HG03439 (cell line): ENCODE results near the gene LRRC15.

Experiments
- ATAC-seq: cut with Tn5 transposase; IDR thresholded peaks from one replicate; pipeline ENCODE4 v1.9.1; 2021; ENCODE audit warnings: mild to moderate bottlenecking, moderate library complexity; ENCODE audit not compliant: unreplicated experiment

Gene LRRC15

DNA sequence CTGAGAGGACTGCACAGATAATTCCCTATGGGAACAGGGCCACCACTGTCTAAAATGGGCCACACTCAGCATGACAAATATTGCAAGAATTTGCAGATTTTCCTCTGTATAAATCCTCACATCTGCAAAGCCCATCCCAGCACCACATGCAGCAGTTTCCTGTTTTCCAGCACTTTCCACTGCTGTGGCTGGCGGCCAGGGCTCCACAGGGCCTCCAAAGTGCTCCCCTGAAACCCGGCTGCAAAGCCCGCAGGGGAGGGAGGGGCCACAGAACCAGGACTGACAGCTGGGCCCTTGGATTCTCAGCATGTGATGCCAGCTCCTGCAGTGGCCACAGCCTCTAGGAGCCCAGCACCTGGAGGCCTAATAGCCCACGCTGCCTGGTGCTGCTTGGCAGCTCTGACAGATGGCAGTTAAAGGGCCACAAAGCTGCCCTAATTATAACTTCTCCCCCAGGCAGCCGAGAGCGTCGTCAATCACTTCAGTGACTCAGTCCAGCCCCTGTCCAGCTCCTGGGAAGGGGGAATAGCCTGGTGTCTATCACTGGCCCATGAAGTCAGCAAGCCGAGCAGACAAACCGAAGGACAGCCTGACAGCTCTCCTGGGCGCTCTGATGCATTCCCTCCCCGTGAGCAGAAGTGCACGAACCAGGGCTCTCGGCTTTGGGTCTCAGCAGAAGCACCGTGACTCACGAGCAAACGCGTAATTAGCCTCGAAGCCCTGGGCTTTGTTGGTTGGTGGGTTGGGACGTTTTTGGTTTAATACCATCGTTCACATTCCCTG is 4.7 kb downstream of the LRRC15 start:
- no peak for ATAC-seq

DNA sequence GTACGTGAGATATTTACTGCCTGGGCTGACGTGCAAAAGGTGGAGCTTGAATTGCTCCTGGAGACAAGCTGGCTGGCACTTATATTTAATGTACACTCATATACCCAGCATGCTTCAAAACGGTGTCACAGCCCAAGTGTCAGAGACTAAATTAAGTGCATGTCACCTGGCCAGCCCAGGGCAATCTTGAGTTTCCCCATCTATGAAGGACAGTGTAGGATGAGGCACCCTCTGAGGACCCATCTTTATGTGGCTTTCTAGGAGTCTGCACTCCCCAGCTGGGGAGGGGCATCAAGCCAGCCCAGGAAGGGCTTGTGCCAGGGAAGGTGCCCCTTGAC is 5.3 kb downstream of the LRRC15 start:
- no peak for ATAC-seq

DNA sequence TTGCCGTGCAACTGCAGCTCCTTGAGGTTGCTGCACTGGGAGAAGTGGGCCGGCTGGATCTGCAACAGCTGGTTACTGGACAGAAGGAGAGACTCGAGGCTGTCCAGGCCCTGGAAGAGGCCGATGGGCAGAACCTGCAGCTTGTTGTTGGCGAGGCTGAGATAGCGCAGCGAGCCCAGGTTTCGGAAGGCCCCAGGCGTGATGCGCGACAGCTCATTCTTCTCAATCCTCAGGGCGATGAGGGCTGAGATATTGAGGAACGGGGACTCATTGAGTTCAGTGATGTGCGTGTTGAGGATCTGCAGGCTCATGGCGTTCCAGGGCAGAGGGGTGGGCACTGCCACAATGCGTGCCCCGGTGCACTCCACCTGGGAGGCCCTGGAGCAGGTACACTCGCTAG is 9.0 kb downstream of the LRRC15 start:
- ATAC-seq = no peak

DNA sequence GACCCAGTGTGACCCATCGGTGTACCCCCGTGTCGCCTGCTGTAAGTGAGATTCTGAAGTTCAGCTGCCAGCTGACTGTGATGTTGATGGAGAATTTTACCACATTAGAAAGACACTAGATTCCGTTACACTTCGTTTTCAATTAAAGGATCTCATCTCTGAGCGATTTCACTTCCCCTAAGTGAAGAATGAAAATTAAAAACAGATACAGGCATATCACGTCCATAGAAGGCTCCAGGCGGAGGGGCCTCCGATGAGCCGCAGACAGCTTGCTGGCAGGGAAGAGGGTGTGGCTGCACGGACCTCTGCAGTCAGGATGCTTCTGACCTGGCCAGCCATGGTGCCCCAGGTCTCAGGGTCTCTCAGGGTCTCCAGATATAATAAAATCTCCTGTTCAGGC is 11.9 kb downstream of the LRRC15 start:
- ATAC-seq = no peak

DNA sequence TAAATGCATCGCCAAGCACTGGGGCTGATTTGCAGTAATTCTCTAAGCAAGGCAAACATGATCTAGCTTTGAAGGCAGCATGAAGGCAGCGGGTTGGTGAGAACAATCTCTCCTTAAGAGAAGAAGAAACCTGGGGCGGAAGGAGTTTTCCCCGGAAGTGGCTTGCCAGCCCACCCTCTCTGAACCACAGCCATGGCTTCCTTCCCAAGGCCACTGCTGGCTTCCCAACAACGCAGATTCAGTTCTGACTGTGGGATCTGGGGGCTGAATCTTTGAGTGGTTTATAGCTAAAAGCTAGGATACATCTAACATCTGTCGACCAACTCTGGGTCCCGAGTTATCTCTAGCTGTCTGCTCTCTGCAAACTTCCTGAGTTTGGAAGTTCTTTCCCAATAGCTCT is 14.2 kb downstream of the LRRC15 start:
- ATAC-seq = no peak

DNA sequence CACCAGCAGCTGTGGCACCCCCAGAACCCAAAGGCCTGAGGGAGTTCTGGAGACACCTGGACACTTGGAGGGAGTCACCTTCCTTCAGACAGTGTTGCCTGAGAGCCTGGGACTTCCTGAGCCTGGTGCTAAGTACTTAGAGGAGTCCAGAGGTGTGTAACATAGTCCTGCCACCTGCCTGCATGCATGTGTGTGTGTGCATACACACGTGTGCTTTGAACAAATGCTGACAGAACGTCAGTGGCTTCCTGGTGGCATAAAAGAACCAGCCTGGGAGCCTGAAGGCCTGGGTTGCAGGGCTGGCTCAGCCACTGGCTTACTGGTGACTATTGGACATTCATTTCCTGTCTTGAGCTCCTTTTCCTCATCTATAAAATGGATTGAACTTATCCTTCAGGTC is 15.2 kb downstream of the LRRC15 start:
- ATAC-seq = no peak

DNA sequence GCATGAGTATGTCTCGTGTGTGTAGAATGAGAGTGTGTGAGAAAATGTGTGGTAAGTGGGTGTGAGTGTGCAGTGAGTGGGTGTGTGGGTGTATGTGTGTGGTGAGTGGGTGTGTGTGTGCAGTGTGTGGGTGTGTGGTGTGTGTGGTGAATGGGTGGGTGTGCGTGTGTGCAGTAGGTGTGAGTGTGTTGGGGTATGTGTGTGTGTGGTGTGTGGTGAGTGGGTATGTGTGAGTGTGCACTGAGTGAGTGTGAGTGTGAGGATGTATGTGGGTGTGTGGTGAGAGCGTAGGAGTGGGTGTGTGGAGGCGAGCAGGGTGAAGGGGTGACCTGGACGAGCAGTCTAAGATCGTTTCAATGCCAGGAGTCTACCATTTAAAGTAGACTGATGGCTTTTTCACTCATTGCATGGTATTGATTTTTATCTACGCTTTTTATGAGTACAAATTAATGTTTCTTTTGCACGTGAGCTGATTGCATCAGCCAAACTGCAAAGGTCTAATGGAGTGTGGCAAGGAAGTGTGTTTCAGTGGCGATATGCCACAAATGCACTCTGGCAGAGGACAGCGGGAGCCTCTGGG is 16.8 kb downstream of the LRRC15 start:
- ATAC-seq = no peak

DNA sequence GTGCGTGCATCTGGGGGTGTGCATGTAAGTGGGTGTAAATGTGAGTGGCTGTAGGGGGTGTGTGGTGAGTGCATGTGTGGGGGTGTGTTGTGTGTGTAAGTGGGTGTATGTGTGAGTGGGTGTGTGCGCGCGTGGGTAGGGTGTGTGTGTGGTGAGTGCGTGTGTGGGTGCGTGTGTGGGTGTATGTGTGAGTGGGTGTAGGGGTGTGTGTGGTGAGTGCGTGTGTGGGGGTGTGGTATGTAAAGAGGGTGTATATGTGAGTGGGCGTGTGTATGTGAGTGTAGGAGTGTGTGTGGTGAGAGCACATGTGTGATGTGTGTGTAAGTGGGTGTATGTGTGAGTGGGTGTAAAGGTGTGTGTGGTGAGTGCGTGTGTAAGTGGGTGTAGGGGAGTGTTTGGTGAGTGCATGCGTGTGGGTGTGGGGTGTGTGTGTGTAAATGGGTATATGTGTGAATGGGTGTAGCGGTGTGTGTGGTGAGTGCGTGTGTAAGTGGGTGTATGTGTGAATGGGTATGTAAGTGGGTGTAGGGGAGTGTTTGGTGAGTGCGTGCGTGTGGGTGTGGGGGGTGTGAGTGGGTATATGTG is 17.5 kb downstream of the LRRC15 start:
- ATAC-seq = no peak

DNA sequence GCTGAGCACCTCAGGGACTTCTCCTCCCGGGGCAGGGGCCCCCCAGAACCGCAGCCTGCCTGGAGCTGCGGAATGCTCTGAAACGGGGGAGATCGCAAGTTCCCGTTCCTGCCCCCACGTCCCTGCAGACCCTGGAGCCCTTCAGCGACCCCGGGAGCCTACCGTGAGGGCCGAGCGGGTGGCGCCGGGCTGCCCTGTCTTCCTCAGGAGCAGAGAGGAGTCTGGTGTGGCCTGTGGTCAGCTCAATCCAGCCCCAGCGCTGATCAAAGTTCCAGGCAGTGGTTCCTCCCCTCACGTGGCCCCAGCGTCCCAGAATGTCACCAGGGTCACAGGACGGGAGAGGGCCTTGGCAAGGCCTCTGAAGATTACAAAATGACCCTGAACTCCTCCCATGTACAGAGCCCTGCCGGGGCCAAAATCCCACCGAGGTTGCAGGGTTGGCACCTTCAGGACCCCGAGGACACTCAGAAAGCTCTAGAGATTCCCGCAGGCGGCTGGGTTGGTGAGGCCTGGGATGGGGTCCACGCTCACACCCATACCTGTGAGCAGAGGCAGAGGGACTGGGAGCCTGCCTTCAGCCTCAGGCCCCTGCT is 18.4 kb downstream of the LRRC15 start, which contains the start of gene CPN2:
Gene CPN2 (minus strand): TSS at position 249 of the 593 bp plus-strand sequence. CDS start 8,626 bp downstream, outside the sequence.
- no peak for ATAC-seq

DNA sequence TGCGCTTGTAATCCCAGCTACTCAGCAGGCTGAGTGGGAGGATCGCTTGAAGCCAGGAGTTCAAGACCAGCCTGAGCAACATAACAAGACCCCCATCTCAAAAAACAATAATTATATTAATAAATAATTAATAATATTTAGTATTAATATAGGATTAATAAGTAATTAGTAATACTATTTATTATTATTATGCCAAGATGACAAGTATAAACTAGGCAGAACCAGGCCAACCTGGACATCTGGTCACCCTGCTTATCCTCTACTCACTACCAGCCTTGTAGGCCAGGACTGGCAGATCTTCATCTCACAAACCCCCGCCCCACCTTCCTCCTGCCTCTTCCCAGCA is 18.8 kb downstream of the LRRC15 start:
- ATAC-seq = no peak

DNA sequence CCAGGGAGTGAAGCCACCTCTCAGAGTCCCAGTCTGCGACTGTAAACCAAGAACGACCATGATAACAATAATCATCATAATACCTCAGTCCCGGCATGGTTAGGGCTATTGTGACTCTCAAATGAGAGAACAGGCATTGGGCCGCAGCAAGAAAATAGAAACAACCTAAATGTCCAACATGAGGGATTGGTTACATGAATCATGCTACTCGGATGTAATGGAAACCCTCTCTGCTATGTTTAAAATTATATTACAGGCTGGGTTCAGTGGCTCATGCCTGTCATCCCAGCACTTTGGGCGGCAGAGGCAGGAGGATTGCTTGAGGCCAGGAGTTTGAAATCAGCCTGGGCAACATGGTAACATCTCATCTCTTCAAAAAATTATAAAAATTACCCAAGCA is 21.2 kb downstream of the LRRC15 start:
- no peak for ATAC-seq

DNA sequence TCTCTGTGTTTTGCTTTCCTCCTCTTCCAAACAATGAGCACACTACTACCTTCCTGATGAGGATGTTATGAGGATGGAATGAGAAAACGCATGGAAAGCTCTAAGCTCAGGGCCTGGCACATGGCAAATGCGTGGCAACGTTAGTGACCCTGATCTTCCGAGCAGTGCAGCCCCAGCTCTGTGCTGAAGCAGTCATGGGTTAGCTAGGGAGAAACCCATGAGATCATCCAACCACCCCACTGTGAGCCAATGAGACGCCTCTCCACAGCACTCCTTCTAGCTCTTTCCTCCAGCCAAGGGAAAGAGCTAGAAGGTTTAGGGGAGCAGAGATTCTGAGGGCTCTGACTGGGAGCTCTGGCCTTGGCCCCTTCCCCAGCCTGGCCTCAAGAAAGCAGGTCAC is 22.9 kb downstream of the LRRC15 start:
- no peak for ATAC-seq

DNA sequence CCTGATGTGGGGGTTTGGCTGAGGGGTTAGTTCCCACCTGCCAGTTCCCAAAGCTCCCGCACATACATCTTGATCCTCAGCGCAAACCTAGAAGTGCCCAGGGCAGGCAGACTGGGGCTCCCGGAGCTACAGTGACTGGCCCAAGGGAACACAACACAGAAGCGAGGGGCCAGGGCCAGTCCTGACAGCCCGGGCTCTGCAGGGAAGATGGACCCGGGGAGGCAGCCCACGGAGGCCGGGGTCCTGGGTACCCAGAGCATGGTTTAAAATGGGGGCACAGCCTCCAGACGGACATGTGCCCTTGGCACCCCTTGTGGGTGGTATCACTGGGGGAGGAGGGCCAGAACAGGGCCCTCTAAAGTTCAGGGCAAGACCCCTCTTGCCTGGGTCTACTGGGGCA is 23.5 kb downstream of the LRRC15 start:
- ATAC-seq = no peak

DNA sequence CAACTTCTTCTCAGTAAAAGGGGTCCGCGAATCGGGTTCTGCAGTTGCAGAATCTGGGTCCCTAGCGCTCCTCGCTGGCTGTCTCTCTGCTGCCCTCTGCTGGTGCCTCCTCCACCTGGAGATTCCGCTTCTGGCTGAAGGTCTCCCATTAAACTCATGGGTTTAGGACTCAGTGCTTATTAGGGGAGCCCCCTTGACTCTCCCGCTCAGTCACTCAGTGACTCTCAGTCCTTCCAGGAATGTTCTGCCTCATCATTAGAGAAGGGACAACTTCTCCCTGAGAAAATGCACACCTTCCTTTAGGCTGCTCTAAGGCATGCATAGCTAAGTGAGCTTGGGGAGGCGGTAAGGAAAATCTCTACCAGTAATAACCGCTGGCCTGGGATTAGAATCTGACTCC is 25.5 kb downstream of the LRRC15 start:
- no peak for ATAC-seq

DNA sequence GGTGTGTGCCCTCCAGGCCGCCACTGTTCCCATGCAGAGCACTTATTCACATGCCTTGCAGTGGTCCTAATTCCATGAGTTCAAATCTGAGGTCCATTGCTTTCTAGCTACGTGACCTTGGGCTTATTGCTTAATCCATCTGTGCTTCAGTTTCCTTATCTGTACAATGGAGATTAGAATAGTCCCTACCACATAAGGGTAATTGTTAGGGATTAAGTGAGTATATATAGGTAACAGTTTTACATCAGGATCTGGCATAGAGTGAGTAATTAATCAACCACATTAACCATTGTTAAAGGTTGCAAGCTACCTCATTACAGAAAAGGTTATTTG is 26.0 kb downstream of the LRRC15 start:
- no peak for ATAC-seq

DNA sequence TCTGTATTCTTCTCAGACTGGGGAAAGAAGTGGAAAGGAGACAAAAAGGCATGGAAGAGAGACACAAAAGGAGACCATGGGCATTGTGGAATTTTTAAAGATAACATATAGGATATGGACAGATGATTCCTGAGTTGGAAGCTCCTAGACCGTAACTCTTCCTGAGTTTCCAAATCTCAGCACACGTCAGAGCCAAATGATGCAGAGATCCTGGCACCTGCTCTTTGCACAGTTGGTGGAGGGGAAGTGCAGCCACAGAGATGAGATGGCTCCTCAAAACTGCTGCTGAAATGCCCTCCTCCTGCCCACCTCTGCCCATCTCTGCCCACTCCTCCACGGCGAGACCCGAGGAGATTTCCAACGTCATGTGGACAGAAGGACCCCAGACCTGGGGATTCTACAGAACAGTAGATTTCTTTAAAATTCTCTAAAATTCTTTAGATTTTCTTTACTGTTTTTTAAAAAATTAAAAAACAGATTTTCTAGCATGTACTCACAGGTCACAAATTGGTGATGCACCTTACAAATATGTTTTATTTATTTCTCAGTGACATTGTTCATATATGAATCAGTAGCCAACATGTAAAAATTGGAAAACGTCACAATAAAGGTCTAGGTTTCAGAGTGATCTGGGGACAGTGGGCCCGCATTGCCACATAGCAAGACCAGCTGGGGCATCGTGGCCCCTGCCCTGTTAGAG is 26.5 kb downstream of the LRRC15 start:
- no peak for ATAC-seq

DNA sequence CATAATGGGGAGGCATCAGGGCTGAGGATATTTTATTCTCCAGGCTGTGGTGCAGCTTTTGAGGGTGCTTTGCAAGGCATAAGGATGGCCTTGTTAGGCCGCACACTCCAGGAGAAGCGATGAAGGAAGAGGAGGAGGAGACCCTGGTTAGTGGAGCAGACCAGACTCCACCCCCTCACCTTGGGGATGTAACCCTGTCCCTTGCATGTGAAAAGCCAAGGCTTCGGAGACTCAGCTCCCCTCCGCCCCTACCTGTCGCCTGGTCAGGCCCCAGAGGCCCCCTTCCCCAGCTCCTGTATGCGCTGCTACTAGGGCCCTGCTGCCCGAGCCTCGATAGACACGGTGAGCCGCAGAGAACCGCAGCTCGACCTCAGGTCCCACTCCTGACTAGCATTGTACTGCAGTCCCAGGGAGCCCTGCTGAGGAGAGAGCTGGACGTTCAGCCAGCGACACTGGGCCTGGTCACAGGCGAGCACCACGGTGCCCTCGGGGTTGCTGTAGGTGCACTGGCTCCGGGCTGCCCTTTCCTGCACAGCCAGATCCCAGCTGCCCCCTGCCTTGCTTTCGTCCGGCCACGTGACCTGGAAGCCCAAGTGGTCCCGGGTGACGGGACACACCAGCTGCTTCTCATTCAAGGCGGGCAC is 28.7 kb downstream of the LRRC15 start:
- no peak for ATAC-seq

DNA sequence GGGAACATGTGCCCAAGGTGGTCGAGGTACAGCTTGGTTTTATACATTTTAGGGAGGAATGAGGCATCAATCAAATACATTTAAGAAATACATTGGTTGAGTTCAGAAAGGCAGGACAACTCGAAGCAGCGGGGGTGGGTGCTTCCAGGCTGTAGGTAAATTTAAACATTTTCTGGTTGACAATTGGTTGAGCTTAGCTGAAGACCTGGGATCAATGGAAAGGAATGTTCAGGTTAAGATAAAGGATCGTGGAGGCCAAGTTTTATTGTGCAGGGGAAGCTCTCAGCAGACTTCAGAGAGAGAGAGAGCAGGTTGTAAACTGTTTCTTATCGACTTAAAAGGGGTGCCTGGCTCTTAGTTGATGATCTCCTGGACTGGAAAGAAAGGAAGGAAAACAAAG is 29.7 kb downstream of the LRRC15 start:
- no peak for ATAC-seq

DNA sequence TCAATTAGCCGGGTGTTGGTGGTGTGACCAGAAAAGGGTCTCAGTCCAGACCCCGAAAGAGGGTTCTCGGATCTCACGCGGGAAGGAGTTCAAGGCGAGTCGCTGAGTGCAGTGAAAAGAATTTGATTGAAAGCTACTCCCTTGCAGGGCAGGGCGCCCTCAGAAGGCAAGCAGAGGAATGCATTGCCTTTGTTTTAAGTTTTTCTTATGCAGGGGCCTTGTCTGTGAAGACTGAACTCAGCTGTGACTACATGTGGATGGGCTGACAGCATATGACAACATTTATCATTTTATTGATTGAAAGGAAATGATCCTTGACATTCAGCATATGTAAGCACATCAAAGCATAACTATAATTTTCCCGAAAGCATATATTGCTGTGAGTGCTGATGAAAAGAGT is 30.2 kb downstream of the LRRC15 start:
- ATAC-seq = no peak

DNA sequence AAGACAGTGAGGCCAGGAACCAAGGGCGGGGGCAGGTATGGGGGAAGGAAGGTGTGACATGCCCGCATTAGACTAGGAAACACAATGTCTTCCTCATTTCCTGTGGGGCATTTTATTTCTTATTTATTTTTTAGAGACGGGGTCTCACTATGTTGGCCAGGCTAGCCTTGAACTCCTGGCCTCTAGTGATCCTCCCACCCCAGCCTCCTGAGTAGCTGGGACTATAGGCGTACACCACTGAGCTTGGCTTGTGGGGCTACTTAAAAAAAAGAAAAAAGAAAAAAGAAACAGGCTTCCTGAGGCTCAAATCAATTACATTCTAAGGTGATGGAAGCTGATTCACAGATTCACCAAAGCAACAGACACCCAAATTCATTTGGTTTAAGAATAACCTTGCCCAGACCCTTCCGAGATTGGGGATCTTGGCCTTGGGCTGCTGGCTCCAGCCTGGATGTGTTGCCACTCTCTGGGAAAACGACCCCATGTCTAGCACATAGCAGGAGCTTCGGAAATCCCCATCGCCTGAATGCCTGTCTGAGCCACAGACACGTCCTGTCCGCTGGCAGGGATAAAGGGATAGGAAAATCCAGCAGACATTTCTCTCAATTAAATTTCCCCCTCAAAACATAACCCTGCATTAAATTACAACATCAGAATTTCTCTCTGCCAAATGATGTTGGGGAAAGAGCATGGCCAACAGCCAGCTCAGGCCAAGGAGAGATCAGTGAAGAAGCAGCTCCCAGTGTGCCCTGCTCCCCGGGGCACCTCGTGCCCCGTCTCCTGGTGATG is 31.4 kb downstream of the LRRC15 start:
- ATAC-seq = no peak
